GM13976 (cell line): ENCODE measurements around the gene FGFR1OP2.

Experiments
- DNase-seq: peaks from one replicate; pipeline ENCODE4 v3.0.0; 2012; ENCODE audit warnings: low spot score
- CTCF ChIP-seq: IDR thresholded peaks from 2 replicates; pipeline ENCODE4 v1.5.1; 2012; ENCODE audit warnings: borderline replicate concordance, mild to moderate bottlenecking; ENCODE audit not compliant: insufficient read depth; ENCODE audit errors: extremely low read depth, missing control alignments, control extremely low read depth
- in situ Hi-C: fragments of 300-500 bp; cut with MboI; formaldehyde crosslinking; loops from one replicate; pipeline ENCODE4 v1.12.0; 2022; ENCODE audit warnings: low sequenced_read_pairs, mixed read lengths, inconsistent platforms; ENCODE audit not compliant: unreplicated experiment

Gene FGFR1OP2

GRCh38 chr12:26906704-26907103 lies 31.6 kb upstream of the FGFR1OP2 start:
- no peak for DNase-seq
- TF ChIP-seq CTCF, result no peak
- in situ Hi-C loops, result no loop called here

- in situ Hi-C loops, result no loop called here
- no peak for TF ChIP-seq CTCF
- DNase-seq, result no peak
Measured at GRCh38 chr12:26918321-26919215, 19.7 kb upstream of the FGFR1OP2 start.

- no peak for TF ChIP-seq CTCF
- no peak for DNase-seq
- in situ Hi-C loops, result no loop called here
Measured at GRCh38 chr12:26919216-26919555, 19.1 kb upstream of the FGFR1OP2 start.

GRCh38 chr12:26921886-26922285 lies 16.4 kb upstream of the FGFR1OP2 start:
- in situ Hi-C loops, result no loop called here
- TF ChIP-seq CTCF, result no peak
- DNase-seq, result no peak

GRCh38 chr12:26928661-26929060 lies 9.6 kb upstream of the FGFR1OP2 start:
- DNase-seq, result no peak
- TF ChIP-seq CTCF, result no peak
- in situ Hi-C loops, result no loop called here

GRCh38 chr12:26929590-26929989 lies 8.7 kb upstream of the FGFR1OP2 start:
- no peak for DNase-seq
- no peak for TF ChIP-seq CTCF
- in situ Hi-C loops, result no loop called here
